HepG2 (cell line): ENCODE data around the gene HAUS7. TPM values are rescaled to one million over a fixed set of nuclear protein-coding genes. Genes with fewer than 3 reads are reported as not detected.
A peak's percentile ranks its signal among the peaks of the same experiment; 100 is the strongest.

Experiments used
- ATAC-seq: fragments of 200-7000 bp; cut with Tn5 transposase; 3 replicates; pipeline ENCODE4 v1.9.1; 2020; ENCODE audit warnings: mild to moderate bottlenecking, moderate library complexity
- BruUV-seq: library from RNA; stranded (reverse); fragments of 400-500 nt; replicated peaks from 2 replicates; lab custom pipeline; 2021; lab: Mats Ljungman, UMichigan
- CTCF ChIA-PET: fragments of 300-600 bp; formaldehyde crosslinking; extraction: SDS; loops from one replicate; lab custom pipeline; 2021; ENCODE audit warnings: low total read pairs, inconsistent platforms, low intra/inter-chr PET ratio; lab: Yijun Ruan, JAX
- POLR2A ChIA-PET: fragments of 350-600 bp; sonication (Branson Sonifier 250); formaldehyde crosslinking; loops from one replicate; lab custom pipeline; 2020; ENCODE audit warnings: antibody characterized with exemption, inconsistent platforms; lab: Yijun Ruan, JAX
- DNase-seq: peaks from one replicate; pipeline ENCODE4 v3.0.0-alpha.2; 2015; ENCODE audit warnings: low spot score
- FAIRE-seq: peaks from 3 replicates; lab custom pipeline; 2011; peaks lifted over from hg19 to GRCh38; lab: Jason Lieb, UNC
- H2AFZ ChIP-seq: one replicate; pipeline ENCODE4 v1.6.1; 2011; ENCODE audit warnings: low read length, inconsistent platforms
- H3K27ac ChIP-seq: fragments of 300-600 bp; 3 replicates; pipeline ENCODE4 v1.8.0; 2011; ENCODE audit warnings: mixed run types, mild to moderate bottlenecking, mixed read lengths, low read length, inconsistent platforms; ENCODE audit not compliant: insufficient read depth; ENCODE audit errors: extremely low read length
- H3K27me3 ChIP-seq, 2 experiments: fragments of 200-600 bp in 1 of 2; 2 replicates in 1 of 2; 3 replicates in 1 of 2; pipeline versions ENCODE4 v1.6.0 to v1.8.0; 2011; ENCODE audit warnings: low read length in 2 of 2, mild to moderate bottlenecking in 2 of 2, moderate library complexity in 2 of 2, inconsistent platforms in 1 of 2; ENCODE audit not compliant: insufficient read depth in 2 of 2, control insufficient read depth in 1 of 2
- H3K36me3 ChIP-seq, 2 experiments: fragments of 200-600 bp in 1 of 2; replicated peaks in 1 of 2; 2 replicates in 1 of 2; 3 replicates in 1 of 2; pipeline versions ENCODE4 v1.5.1 to v1.8.0; 2011; ENCODE audit warnings: low read length in 2 of 2, inconsistent platforms in 1 of 2; ENCODE audit not compliant: insufficient read depth in 2 of 2, control insufficient read depth in 1 of 2
- H3K4me1 ChIP-seq: 2 replicates; pipeline ENCODE4 v1.5.1; 2012; ENCODE audit warnings: low read length, inconsistent platforms; ENCODE audit not compliant: insufficient read depth
- H3K4me2 ChIP-seq: 2 replicates; pipeline ENCODE4 v1.6.0; 2011; ENCODE audit warnings: low read depth, low read length, inconsistent platforms
- H3K4me3 ChIP-seq, 3 experiments: fragments of 200-600 bp in 1 of 3; sonication (generic), shearing (Covaris generic) in 1 of 3; replicated peaks in 1 of 3; 2 replicates each; pipeline ENCODE4 v1.5.1; 2011 to 2016; ENCODE audit warnings: low read length in 3 of 3, inconsistent platforms in 2 of 3, low read depth in 2 of 3, mild to moderate bottlenecking in 2 of 3, control low read depth in 1 of 3, mixed read lengths in 1 of 3; ENCODE audit not compliant: insufficient read depth in 1 of 3
- H3K79me2 ChIP-seq: one replicate; pipeline ENCODE4 v1.6.1; 2011; ENCODE audit warnings: low read length, inconsistent platforms; ENCODE audit not compliant: insufficient read depth
- H3K9ac ChIP-seq: 2 replicates; pipeline ENCODE4 v1.6.0; 2011; ENCODE audit warnings: mild to moderate bottlenecking, low read depth, low read length, inconsistent platforms; ENCODE audit not compliant: insufficient read depth
- H3K9me3 ChIP-seq: 2 replicates; pipeline ENCODE4 v1.5.1; 2012; ENCODE audit warnings: mild to moderate bottlenecking, low read length
- H4K20me1 ChIP-seq: 2 replicates; pipeline ENCODE4 v1.6.0; 2011; ENCODE audit warnings: inconsistent platforms, mild to moderate bottlenecking, low read length, moderate library complexity; ENCODE audit not compliant: insufficient read depth
- BORCS8-MEF2B ChIP-seq: sonication (generic); formaldehyde crosslinking; IDR thresholded peaks from 2 replicates; pipeline ENCODE4 v1.8.0; 2022; ENCODE audit warnings: mild to moderate bottlenecking, missing genetic modification reagents
- FOXK2 ChIP-seq: fragments of 450-650 bp; IDR thresholded peaks from 2 replicates; pipeline ENCODE4 v1.6.1; 2016
- GABPB1 ChIP-seq: IDR thresholded peaks from 2 replicates; pipeline ENCODE4 v1.6.1; 2016; ENCODE audit warnings: mild to moderate bottlenecking, missing genetic modification reagents, moderate library complexity, missing compliant biosample characterization
- PAWR ChIP-seq: sonication (generic); formaldehyde crosslinking; IDR thresholded peaks from 2 replicates; pipeline ENCODE4 v1.4.0; 2020; ENCODE audit warnings: missing genetic modification reagents, mild to moderate bottlenecking, borderline replicate concordance
- REPIN1 ChIP-seq: sonication (generic); formaldehyde crosslinking; IDR thresholded peaks from 2 replicates; pipeline ENCODE4 v1.8.0; 2022; ENCODE audit warnings: missing genetic modification reagents, low read depth, mild to moderate bottlenecking, borderline replicate concordance
- TGIF2 ChIP-seq: IDR thresholded peaks from 2 replicates; pipeline ENCODE4 v1.6.1; 2016; ENCODE audit warnings: control low read depth, missing compliant biosample characterization
- ZBTB7B ChIP-seq: sonication (generic); formaldehyde crosslinking; IDR thresholded peaks from 2 replicates; pipeline ENCODE4 v1.4.0; 2020; ENCODE audit warnings: missing genetic modification reagents
- ZMYM4 ChIP-seq: sonication (generic); formaldehyde crosslinking; IDR thresholded peaks from 2 replicates; pipeline ENCODE4 v1.8.1; 2023; ENCODE audit warnings: mild to moderate bottlenecking, missing genetic modification reagents
- ZNF136 ChIP-seq: sonication (generic); formaldehyde crosslinking; IDR thresholded peaks from 2 replicates; pipeline ENCODE4 v1.8.1; 2022; ENCODE audit warnings: low read depth, mild to moderate bottlenecking, moderate library complexity, missing genetic modification reagents
- ZNF225 ChIP-seq: sonication (generic); formaldehyde crosslinking; IDR thresholded peaks from 2 replicates; pipeline ENCODE4 v1.4.0; 2020; ENCODE audit warnings: mild to moderate bottlenecking, missing genetic modification reagents
- ZNF770 ChIP-seq: sonication (generic); formaldehyde crosslinking; IDR thresholded peaks from 2 replicates; pipeline ENCODE4 v1.5.0; 2020; ENCODE audit warnings: mild to moderate bottlenecking, missing genetic modification reagents
- ZNF781 ChIP-seq: sonication (generic); formaldehyde crosslinking; IDR thresholded peaks from 2 replicates; pipeline ENCODE4 v1.5.1; 2020; ENCODE audit warnings: borderline replicate concordance, mild to moderate bottlenecking, missing genetic modification reagents; ENCODE audit errors: not compliant biosample characterization
- ZNF816 ChIP-seq: sonication (generic); formaldehyde crosslinking; IDR thresholded peaks from 2 replicates; pipeline ENCODE4 v1.8.0; 2022; ENCODE audit warnings: missing genetic modification reagents, mild to moderate bottlenecking, borderline replicate concordance
- WGBS: methylation state at CpG from one replicate; pipeline ENCODE4 v1.1.6; 2017; ENCODE audit warnings: low lambda C conversion rate; 5-methylcytosine and 5-hydroxymethylcytosine counted together
- in situ Hi-C: cut with HindIII; loops from 2 replicates; pipeline ENCODE4 v1.10.0; 2017; ENCODE audit warnings: low pct_unique_long_range_greater_than_20kb; ENCODE audit not compliant: extremely low pct_ligation_motif_present
- intact Hi-C: fragments of 100-400 bp; cut with micrococcal nuclease; formaldehyde crosslinking; loops from one replicate; pipeline ENCODE4 v1.10.0; 2022; ENCODE audit not compliant: unreplicated experiment
- polyA plus RNA-seq, 8 experiments: library from polyadenylated mRNA; depleted of rRNA in 3 of 8; stranded (reverse) in 7 of 8; unstranded in 1 of 8; fragments of >200 nt; fragmentation: Illumina TruSeq in 4 of 8; extraction: Trizol in 4 of 8; gene quantifications; 2 replicates each; pipeline versions ENCODE4 v1.2.1 to v1.2.3, GENCODE V29; 2011 to 2016; ENCODE audit warnings: low read depth in 4 of 8, missing spikeins in 1 of 8, mixed read lengths in 1 of 8; ENCODE audit not compliant: insufficient read depth in 1 of 8
- total RNA-seq, 5 experiments: library from RNA; depleted of rRNA; stranded (reverse); fragments of >200 nt; fragmentation: Illumina TruSeq; extraction: Trizol; gene quantifications; 2 replicates each; pipeline ENCODE4 v1.2.3, GENCODE V29; 2016; ENCODE audit warnings: low read depth in 1 of 5

Gene HAUS7
- total and polyA plus RNA-seq, 2 of the 13 experiments (the other 11 are each of a cell fraction or from before 2014, with no cell fraction given), result 10.9 to 42.4 TPM

GRCh38 chrX:153443476-153444332 is 26.7 kb downstream of the HAUS7 start:
- Histone ChIP-seq H3K79me2 (no peaks in the 10 kb centered on the region), H3K4me1 (no peaks in the 10 kb centered on the region), H3K4me2 (no peak overlapping the region), H3K9ac (no peak overlapping the region), H2AFZ (no peak overlapping the region)
- intact Hi-C loops, result no loop called here
- POLR2A ChIA-PET, result no interaction called here
- ATAC-seq, result peak; percentile 18; the same call in 2 of the 3 replicates
- CTCF ChIA-PET, result no interaction called here
- no peak for TF ChIP-seq PAWR (CRISPR knock-in tag)
- TF ChIP-seq ZBTB7B (CRISPR knock-in tag), result no peak
- no peak for TF ChIP-seq ZNF225 (CRISPR knock-in tag)
- TF ChIP-seq FOXK2, result no peak
- no peak for TF ChIP-seq GABPB1 (CRISPR knock-in tag)
- TF ChIP-seq REPIN1 (CRISPR knock-in tag), result no peak
- TF ChIP-seq BORCS8-MEF2B (CRISPR knock-in tag), result no peak
- TF ChIP-seq ZNF816 (CRISPR knock-in tag), result no peak
- no peak for TF ChIP-seq ZNF781 (CRISPR knock-in tag)
- no peak for TF ChIP-seq TGIF2 (CRISPR knock-in tag)
- no peak for TF ChIP-seq ZNF136 (CRISPR knock-in tag)
- no peak for TF ChIP-seq ZNF770 (CRISPR knock-in tag)
- TF ChIP-seq ZMYM4 (CRISPR knock-in tag), result no peak
- TF ChIP-seq, all 625 proteins: peak for 0
- no peak for DNase-seq
- FAIRE-seq, result no peak
- in situ Hi-C loops, result no loop called here
- no TSS peak for BruUV-seq
- WGBS, result 67% methylated on average over 10 of the region's 25 CpGs
- Histone ChIP-seq H3K4me3 (no peak overlapping the region), H3K27ac (no peak overlapping the region), H3K9me3 (no peaks in the 10 kb centered on the region), H4K20me1 (no peaks in the 10 kb centered on the region), H3K27me3 (no peaks in the 10 kb centered on the region; a peak in 1 of 5 replicates), H3K36me3 (no peaks in the 10 kb centered on the region)
